Right lobe of liver (tissue), 4 donors: ENCODE measurements around the gene DHRS13.

Experiments used
- CTCF ChIP-seq, 4 donors: fragments of 200-600 bp in 3 of 4; fragments of 450-650 bp in 1 of 4; IDR thresholded peaks; one replicate each; pipeline versions ENCODE4 v1.5.1 to v1.8.0; 2016 to 2022; ENCODE audit warnings: antibody characterized with exemption in 4 of 4, mild to moderate bottlenecking in 2 of 4
- POLR2A ChIP-seq: fragments of 450-650 bp; IDR thresholded peaks from one replicate; pipeline ENCODE4 v1.6.1; 2017; ENCODE audit warnings: antibody characterized with exemption, mild to moderate bottlenecking
- donor health status: DM: no; HTN: no; CAD: no.
- donor health status: DM: no; HTN: no; CAD: no.
- donor health status: DM: no; HTN: yes; CAD: no.

- TF ChIP-seq POLR2A (peak; percentile 73), CTCF (IDR thresholded peaks at IDR 0.05) (peak in 1 of 4 donors; percentile 9)
Observed at GRCh38 chr17:28951991-28952975, 49.4 kb upstream of the DHRS13 start.
